Ovary (tissue), 9 donors: ENCODE measurements around the gene TRABD. TPM values are rescaled to one million over a fixed set of nuclear protein-coding genes. Genes with fewer than 3 reads are reported as not detected.

Source experiments
- DNase-seq, 5 donors: peaks; one replicate each; pipeline ENCODE4 v3.0.0-alpha.2; 2019 to 2020
- H3K27ac ChIP-seq, 2 donors: fragments of 200-600 bp; one replicate each; pipeline versions ENCODE4 v1.5.1 to v1.8.0; 2019 to 2022
- H3K27me3 ChIP-seq: fragments of 200-600 bp; one replicate; pipeline ENCODE4 v1.8.0; 2022
- H3K36me3 ChIP-seq: fragments of 200-600 bp; sonication (generic); one replicate; pipeline ENCODE4 v1.5.1; 2019
- H3K4me1 ChIP-seq: one replicate; pipeline ENCODE4 v1.8.1; 2013; ENCODE audit warnings: mild to moderate bottlenecking, moderate library complexity; ENCODE audit not compliant: insufficient read depth
- H3K4me3 ChIP-seq: fragments of 200-600 bp; sonication (generic); one replicate; pipeline ENCODE4 v1.5.1; 2017
- H3K9me3 ChIP-seq, 2 donors: fragments of 200-600 bp in 1 of 2; sonication (generic) in 1 of 2; one replicate each; pipeline versions ENCODE4 v1.5.1 to v1.8.1; 2013 to 2019; ENCODE audit warnings: mild to moderate bottlenecking in 1 of 2, moderate library complexity in 1 of 2
- CTCF ChIP-seq, 3 donors: fragments of 450-650 bp in 2 of 3; fragments of 200-600 bp in 1 of 3; IDR thresholded peaks; one replicate each; pipeline versions ENCODE4 v1.5.1 to v1.8.0; 2016 to 2022; ENCODE audit warnings: antibody characterized with exemption in 3 of 3, mild to moderate bottlenecking in 1 of 3
- EP300 ChIP-seq: sonication (generic); formaldehyde crosslinking; IDR thresholded peaks from one replicate; pipeline ENCODE4 v1.6.1; 2017; ENCODE audit warnings: antibody characterized with exemption
- POLR2A ChIP-seq: fragments of 450-650 bp; IDR thresholded peaks from one replicate; pipeline ENCODE4 v1.6.1; 2017; ENCODE audit warnings: antibody characterized with exemption, mild to moderate bottlenecking, moderate library complexity
- WGBS, 3 donors: extraction: QIAGEN DNeasy Blood & Tissue Kit in 1 of 3; methylation state at CpG; one replicate each; pipeline versions ENCODE4 v1.1.5 to v1.1.7; 2013 to 2017; 5-methylcytosine and 5-hydroxymethylcytosine counted together
- intact Hi-C, 4 donors: fragments of 100-400 bp; cut with DNase I; formaldehyde crosslinking; loops; one replicate each; pipeline versions ENCODE4 v1.11.0 to v1.15.1; 2022 to 2023
- polyA plus RNA-seq, 2 donors: library from polyadenylated mRNA; stranded (reverse); fragments of 200-250 nt in 1 of 2; fragments of 350-450 nt in 1 of 2; fragmentation: Illumina TruSeq in 1 of 2; extraction: RNeasy Lipid Tissue Mini Kit (QIAGEN cat#74804) in 1 of 2; gene quantifications; one replicate each; pipeline ENCODE4 v1.2.3, GENCODE V29; 2013 to 2014
- total RNA-seq, 7 donors: library from RNA; depleted of rRNA in 2 of 7; stranded (reverse); fragments of >200 nt in 2 of 7; fragmentation: NEBNext Ultra II Directional in 3 of 7; extraction: Animal tissue kit (Norgen Biotek cat#: 25700) in 3 of 7; gene quantifications; one replicate each; pipeline versions ENCODE4 v1.1.0 to v1.2.4, GENCODE V29; 2016 to 2023
- donor health status: DM: no; HTN: no; CAD: no; lungs with moderate emphysema.
- donor health status: DM: no; HTN: no; CAD: no.
- donor health status: Bipolar disorder and iron deficiency.
- donor health status: DM: yes; HTN: yes; CAD: no.
- donor health status: DM: no; HTN: no; CAD: no.
- donor health status: DM: yes; HTN: yes; CAD: no.

The TRABD gene
- total and polyA plus RNA-seq, 9 donors = 0.58 to 35.2 (median 26.1) TPM

- no peaks in the 10 kb centered on the region for H3K4me1 ChIP-seq
- no peak for DNase-seq
- H3K27ac ChIP-seq = no peak overlapping the region
- intact Hi-C loops = no loop called here
- H3K4me3 ChIP-seq = no peak overlapping the region
- no peaks in the 10 kb centered on the region for H3K27me3 ChIP-seq
- TF ChIP-seq EP300 = no peak
- TF ChIP-seq POLR2A = no peak
- TF ChIP-seq CTCF (IDR thresholded peaks at IDR 0.05) = no peak
- H3K36me3 ChIP-seq = no peaks in the 10 kb centered on the region
- no peaks in the 10 kb centered on the region for H3K9me3 ChIP-seq
- 87 to 90% (median 88%) methylated on average over 31 of the region's 31 CpGs for WGBS, 3 donors
These were observed 40.6 kb downstream of the TRABD start for GRCh38 chr22:50226063-50226874.

GRCh38 chr22:50226875-50227165 lies 41.1 kb downstream of the TRABD start:
- DNase-seq = no peak
- Histone ChIP-seq H3K4me1 (no peaks in the 10 kb centered on the region), H3K9me3 (no peaks in the 10 kb centered on the region), H3K4me3 (no peak overlapping the region), H3K36me3 (no peaks in the 10 kb centered on the region), H3K27me3 (no peaks in the 10 kb centered on the region), H3K27ac (no peak overlapping the region)
- no peak for TF ChIP-seq EP300
- TF ChIP-seq CTCF (IDR thresholded peaks at IDR 0.05) = no peak
- no peak for TF ChIP-seq POLR2A
- intact Hi-C loops = no loop called here
- 87 to 91% (median 89%) methylated on average over 12 to 18 of the region's 18 CpGs for WGBS, 3 donors

GRCh38 chr22:50227579-50228215 lies 42.0 kb downstream of the TRABD start:
- H3K36me3 ChIP-seq = no peaks in the 10 kb centered on the region
- TF ChIP-seq EP300 (no peak), POLR2A (no peak), CTCF (IDR thresholded peaks at IDR 0.05) (no peak)
- no peak overlapping the region for H3K4me3 ChIP-seq
- no peaks in the 10 kb centered on the region for H3K27me3 ChIP-seq
- intact Hi-C loops = no loop called here
- H3K27ac ChIP-seq = no peak overlapping the region
- H3K4me1 ChIP-seq = no peaks in the 10 kb centered on the region
- no peaks in the 10 kb centered on the region for H3K9me3 ChIP-seq
- DNase-seq = no peak
- WGBS, 3 donors = 90 to 95% (median 94%) methylated on average over 25 of the region's 25 CpGs

- 90 to 95% (median 95%) methylated on average over 9 of the region's 9 CpGs for WGBS, 3 donors
- no peak overlapping the region for H3K27ac ChIP-seq
- intact Hi-C loops = no loop called here
- no peaks in the 10 kb centered on the region for H3K4me1 ChIP-seq
- no peak for DNase-seq
- no peaks in the 10 kb centered on the region for H3K27me3 ChIP-seq
- H3K36me3 ChIP-seq = no peaks in the 10 kb centered on the region
- no peak overlapping the region for H3K4me3 ChIP-seq
- TF ChIP-seq POLR2A (no peak), CTCF (IDR thresholded peaks at IDR 0.05) (no peak)
- H3K9me3 ChIP-seq = no peaks in the 10 kb centered on the region
These were observed 42.7 kb downstream of the TRABD start for GRCh38 chr22:50228366-50228765.
